ENCODE measurements around the gene PIK3CA. TPM values are rescaled to one million over a fixed set of nuclear protein-coding genes. Genes with fewer than 3 reads are reported as not detected.

The PIK3CA gene
- total RNA-seq, 4 donors from 2014 or later = 19.0 to 39.8 (median 22.4) TPM

DNA sequence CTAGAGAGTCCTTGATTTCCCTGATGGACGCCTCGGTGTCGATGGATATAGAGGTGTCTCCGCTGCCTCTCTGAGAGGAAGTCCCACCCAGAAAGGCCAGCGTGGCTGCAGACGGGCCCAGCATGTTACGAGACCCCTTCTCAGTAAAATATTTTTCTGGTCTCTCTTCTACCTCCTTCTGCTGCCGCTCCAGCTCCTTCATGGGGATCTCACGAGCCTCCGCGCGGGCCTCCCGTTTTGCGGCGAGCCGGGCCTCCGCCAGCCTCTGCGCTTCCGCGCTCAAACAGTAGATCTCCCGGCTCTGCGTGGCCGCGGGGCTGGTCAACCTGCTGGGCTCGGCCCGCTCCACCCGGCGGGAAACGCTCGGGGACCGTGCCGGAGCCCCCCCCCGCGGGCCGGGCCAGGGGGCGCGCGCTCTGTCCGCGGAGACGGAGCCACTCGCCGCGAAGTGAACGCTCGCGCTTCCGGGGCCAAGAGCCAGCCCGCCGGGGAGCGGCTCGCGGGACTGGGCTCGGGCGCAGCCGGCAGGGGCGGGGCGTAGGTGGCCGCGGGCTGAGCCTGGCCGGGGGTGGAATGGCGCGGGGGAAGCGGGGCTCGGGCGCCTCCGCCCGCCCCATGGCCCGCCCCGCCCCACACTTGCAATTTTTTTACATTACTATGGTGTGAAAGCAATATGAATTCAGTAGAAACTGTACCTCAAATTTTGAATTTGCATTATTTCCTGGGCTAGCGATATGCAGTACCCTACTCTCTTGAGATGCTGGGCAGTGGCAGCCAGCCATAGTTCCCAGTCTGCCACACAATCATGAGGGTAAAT is 113.0 kb downstream of the PIK3CA start:
- no peaks in the 10 kb centered on the region for H3K36me3 ChIP-seq
- intact Hi-C loops (cut with DNase I) = no loop called here
- TF ChIP-seq POLR2A (IDR thresholded peaks at IDR 0.05) (peak in 1 of 2 donors; percentile 47), CTCF (IDR thresholded peaks at IDR 0.05) (no peak)
- peak overlapping the region in 2 of 3 donors; percentile 52 to 70 for H3K4me3 ChIP-seq (replicated peaks in 1 of 3)
- 22 to 43% methylated on average over 18 to 30 of the region's 71 CpGs for WGBS, 2 donors
- DNase-seq = peak; percentile 70 to 81
- H3K27me3 ChIP-seq = no peaks in the 10 kb centered on the region
- H3K4me1 ChIP-seq = peaks cover 0 to 4% of the 10 kb centered on the region in 2 donors
- H3K27ac ChIP-seq = peak overlapping the region in 2 of 3 donors; percentile 48 to 74
- no peaks in the 10 kb centered on the region for H3K9me3 ChIP-seq

DNA sequence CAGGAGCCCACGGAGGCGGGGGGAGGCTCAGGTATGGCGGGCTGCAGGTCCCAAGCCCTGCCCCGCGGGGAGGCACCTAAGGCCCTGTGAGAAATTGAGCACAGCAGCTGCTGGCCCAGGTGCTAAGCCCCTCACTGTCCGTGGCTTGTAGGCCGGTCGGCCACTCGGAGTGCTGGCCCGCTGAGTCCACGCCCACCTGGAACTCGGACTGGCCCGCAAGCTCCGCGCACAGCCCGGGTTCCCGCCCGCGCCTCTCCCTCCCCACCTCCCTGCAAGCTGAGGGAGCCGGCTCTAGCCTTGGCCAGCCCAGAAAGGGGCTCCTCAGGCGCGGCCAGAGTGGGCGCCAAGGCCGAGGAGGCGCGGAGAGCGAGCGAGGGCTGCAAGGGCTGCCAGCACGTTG is 115.0 kb downstream of the PIK3CA start:
- WGBS, 2 donors = 97% methylated on average over 26 to 29 of the region's 29 CpGs

GRCh38 chr3:179264449-179264848 is 116.3 kb downstream of the PIK3CA start:
- H3K36me3 ChIP-seq = no peaks in the 10 kb centered on the region
- DNase-seq = no peak
- no peak for TF ChIP-seq CTCF (IDR thresholded peaks at IDR 0.05)
- no peak for TF ChIP-seq POLR2A (IDR thresholded peaks at IDR 0.05)
- no peaks in the 10 kb centered on the region for H3K9me3 ChIP-seq
- no peak overlapping the region for H3K4me3 ChIP-seq (replicated peaks in 1 of 3)
- peaks cover 0 to 4% of the 10 kb centered on the region in 2 donors for H3K4me1 ChIP-seq
- intact Hi-C loops (cut with DNase I) = no loop called here
- H3K27me3 ChIP-seq = no peaks in the 10 kb centered on the region
- H3K27ac ChIP-seq = no peak overlapping the region
- WGBS, 2 donors = 73 to 77% methylated on average over 4 of the region's 4 CpGs

More for the DNA sequence above, 115.0 kb downstream of the PIK3CA start:
- Histone ChIP-seq H3K4me1 (peaks cover 0 to 4% of the 10 kb centered on the region in 2 donors), H3K27me3 (no peaks in the 10 kb centered on the region), H3K4me3 (replicated peaks in 1 of 3) (no peak overlapping the region), H3K36me3 (no peaks in the 10 kb centered on the region), H3K9me3 (no peaks in the 10 kb centered on the region), H3K27ac (no peak overlapping the region)
- TF ChIP-seq CTCF (IDR thresholded peaks at IDR 0.05) = no peak
- no peak for TF ChIP-seq POLR2A (IDR thresholded peaks at IDR 0.05)
- intact Hi-C loops (cut with DNase I) = no loop called here
- no peak for DNase-seq

- no peaks in the 10 kb centered on the region for H3K36me3 ChIP-seq
- 93 to 94% methylated on average over 1 of the region's 1 CpG for WGBS, 2 donors
- TF ChIP-seq CTCF (IDR thresholded peaks at IDR 0.05) (no peak), POLR2A (IDR thresholded peaks at IDR 0.05) (no peak)
- H3K9me3 ChIP-seq = no peaks in the 10 kb centered on the region
- H3K27ac ChIP-seq = no peak overlapping the region
- peaks cover 0 to 4% of the 10 kb centered on the region in 2 donors for H3K4me1 ChIP-seq
- intact Hi-C loops (cut with DNase I) = loop anchor here (5.0 kb wide), 1 partner anchor 113 kb away; no protein-coding TSS in a partner anchor
- no peaks in the 10 kb centered on the region for H3K27me3 ChIP-seq
- no peak overlapping the region for H3K4me3 ChIP-seq (replicated peaks in 1 of 3)
- DNase-seq = no peak
These were observed 116.9 kb downstream of the PIK3CA start for GRCh38 chr3:179265092-179265491.

- Histone ChIP-seq H3K9me3 (no peaks in the 10 kb centered on the region), H3K27ac (no peak overlapping the region), H3K4me1 (peaks cover 0 to 4% of the 10 kb centered on the region in 2 donors), H3K27me3 (no peaks in the 10 kb centered on the region), H3K36me3 (no peaks in the 10 kb centered on the region), H3K4me3 (replicated peaks in 1 of 3) (no peak overlapping the region)
- no peak for DNase-seq
- TF ChIP-seq CTCF (IDR thresholded peaks at IDR 0.05) (no peak), POLR2A (IDR thresholded peaks at IDR 0.05) (no peak)
- intact Hi-C loops (cut with DNase I) = loop anchor here (5.0 kb wide), 1 partner anchor 114 kb away; no protein-coding TSS in a partner anchor
- 87 to 88% methylated on average over 4 of the region's 4 CpGs for WGBS, 2 donors
These were observed 117.7 kb downstream of the PIK3CA start for GRCh38 chr3:179265875-179266274.
